OCI-LY1 (cell line): ENCODE measurements around the gene CACNA1D.

Source experiments
- CTCF ChIP-seq: fragments of 200-600 bp; sonication (generic), shearing (Covaris generic); IDR thresholded peaks from 2 replicates; pipeline ENCODE4 v1.5.1; 2017; ENCODE audit warnings: mild to moderate bottlenecking, antibody characterized with exemption, low read length, moderate library complexity, mixed read lengths
- EZH2 ChIP-seq: fragments of 200-600 bp; sonication (generic), shearing (Covaris generic); IDR thresholded peaks from 2 replicates; pipeline ENCODE4 v1.8.0; 2017; ENCODE audit warnings: borderline replicate concordance, mixed run types, mild to moderate bottlenecking, antibody characterized with exemption, low read length, moderate library complexity, mixed read lengths

GRCh38 chr3:53712817-53713388 lies 218.5 kb downstream of the CACNA1D start:
- TF ChIP-seq CTCF = no peak
- TF ChIP-seq EZH2 = no peak
